GM12891 (cell line): ENCODE results near the gene RER1.

Experiments
- POLR2A ChIP-seq: IDR thresholded peaks from 2 replicates; pipeline ENCODE4 v1.6.1; 2011; ENCODE audit warnings: low read depth, low read length, control low read depth
- TAF1 ChIP-seq: IDR thresholded peaks from 2 replicates; pipeline ENCODE4 v1.6.1; 2011; ENCODE audit warnings: low read depth, low read length, control low read depth

DNA sequence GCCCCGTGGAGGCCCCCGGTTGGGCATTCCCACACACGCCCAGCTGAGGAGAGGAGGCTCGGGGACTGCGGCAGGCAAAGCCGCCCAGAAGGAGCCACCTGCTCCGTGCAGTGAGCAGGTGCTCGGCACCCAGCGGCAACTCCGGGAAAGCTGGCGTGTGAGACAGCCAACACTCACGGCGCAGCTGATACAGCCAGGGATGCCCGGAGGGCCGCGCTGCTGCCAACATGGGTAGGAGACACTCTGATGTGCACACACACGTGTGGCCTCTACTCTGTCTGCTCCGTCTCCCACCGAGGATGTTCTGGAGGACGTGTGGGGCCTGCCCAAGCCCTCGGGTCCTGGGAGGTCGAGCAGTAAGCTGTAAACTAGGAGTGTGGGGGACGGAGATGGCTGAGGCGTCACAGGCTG is 13.2 kb upstream of the RER1 start:
- TF ChIP-seq TAF1 (no peak), POLR2A (no peak)
